ENCODE measurements around the gene GRIN3B. TPM values are rescaled to one million over a fixed set of nuclear protein-coding genes. Genes with fewer than 3 reads are reported as not detected.

Gene GRIN3B
- total and polyA plus RNA-seq, 2 donors from 2014 or later: 0.15 to 0.44 TPM

DNA sequence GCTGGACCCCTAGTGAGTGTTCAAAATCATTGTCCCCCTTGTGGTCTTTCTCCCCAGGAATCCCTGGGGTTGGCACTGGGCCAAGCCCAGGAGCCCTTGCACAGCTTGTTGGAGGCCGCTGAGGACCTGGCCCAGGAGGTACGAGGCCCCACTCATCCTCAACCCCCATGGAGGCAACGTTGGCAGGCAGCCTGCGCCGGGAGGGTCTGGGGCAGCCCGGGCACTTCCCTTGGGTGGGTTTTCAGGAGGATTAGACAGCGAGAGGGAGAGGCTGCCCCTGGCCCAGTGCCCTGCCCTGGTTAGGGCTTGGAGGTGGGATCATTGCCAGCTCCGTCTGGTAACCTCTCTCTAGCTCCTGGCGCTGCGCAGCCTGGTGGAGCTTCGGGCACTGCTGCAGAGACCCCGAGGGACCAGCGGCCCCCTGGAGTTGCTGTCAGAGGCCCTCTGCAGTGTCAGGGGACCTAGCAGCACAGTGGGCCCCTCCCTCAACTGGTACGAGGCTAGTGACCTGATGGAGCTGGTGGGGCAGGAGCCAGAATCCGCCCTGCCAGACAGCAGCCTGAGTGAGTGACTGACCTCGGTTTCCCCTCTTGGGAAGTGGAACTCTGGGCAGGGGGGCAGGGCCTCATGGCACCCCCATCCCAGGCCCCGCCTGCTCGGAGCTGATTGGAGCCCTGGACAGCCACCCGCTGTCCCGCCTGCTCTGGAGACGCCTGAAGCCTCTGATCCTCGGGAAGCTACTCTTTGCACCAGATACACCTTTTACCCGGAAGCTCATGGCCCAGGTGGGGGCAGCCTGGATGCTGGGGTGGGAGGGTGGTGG, 42.7 kb downstream of the GRIN3B start:
- Histone ChIP-seq H3K4me3 (ENCODE audit: low read length in 3 of 3) (no peak overlapping the region), H3K9me3 (ENCODE audit: control insufficient read depth in 2 of 3, insufficient read depth in 1 of 3, low read length in 3 of 3) (no peaks in the 10 kb centered on the region), H3K36me3 (ENCODE audit: control insufficient read depth in 2 of 3, insufficient read depth in 3 of 3, low read length in 3 of 3) (no peaks in the 10 kb centered on the region), H3K4me1 (ENCODE audit: control insufficient read depth in 2 of 3, insufficient read depth in 2 of 3, low read depth in 1 of 3, low read length in 3 of 3) (peaks cover 0 to 19% (median 9%) of the 10 kb centered on the region in 3 donors), H3K27ac (ENCODE audit: low read depth in 2 of 2, low read length in 2 of 2) (no peak overlapping the region), H3K9ac (ENCODE audit: low read length in 3 of 3) (no peak overlapping the region), H3K27me3 (ENCODE audit: control insufficient read depth, insufficient read depth, low read length) (no peaks in the 10 kb centered on the region)
- TF ChIP-seq CTCF (IDR thresholded peaks at IDR 0.05; ENCODE audit: borderline replicate concordance, extremely low read depth, insufficient read depth): no peak
- DNase-seq: peak in 1 of 5 donors; percentile 53
- FAIRE-seq: no peak
- intact Hi-C loops (cut with DNase I): no loop called here

GRCh38 chr19:1045247-1045603, 45.0 kb downstream of the GRIN3B start:
- H3K9ac ChIP-seq (ENCODE audit: low read length in 3 of 3): no peak overlapping the region
- H3K4me1 ChIP-seq (ENCODE audit: control insufficient read depth in 2 of 3, insufficient read depth in 2 of 3, low read depth in 1 of 3, low read length in 3 of 3): peaks cover 0 to 13% (median 7%) of the 10 kb centered on the region in 3 donors
- intact Hi-C loops (cut with DNase I): no loop called here
- peak in 1 of 5 donors; percentile 76 for DNase-seq
- TF ChIP-seq CTCF (IDR thresholded peaks at IDR 0.05; ENCODE audit: borderline replicate concordance, extremely low read depth, insufficient read depth): no peak
- H3K36me3 ChIP-seq (ENCODE audit: control insufficient read depth in 2 of 3, insufficient read depth in 3 of 3, low read length in 3 of 3): no peaks in the 10 kb centered on the region
- H3K4me3 ChIP-seq (ENCODE audit: low read length in 3 of 3): no peak overlapping the region
- no peaks in the 10 kb centered on the region for H3K9me3 ChIP-seq (ENCODE audit: control insufficient read depth in 2 of 3, insufficient read depth in 1 of 3, low read length in 3 of 3)
- no peak overlapping the region for H3K27ac ChIP-seq (ENCODE audit: low read depth in 2 of 2, low read length in 2 of 2)
- no peak for FAIRE-seq
- H3K27me3 ChIP-seq (ENCODE audit: control insufficient read depth, insufficient read depth, low read length): no peaks in the 10 kb centered on the region

DNA sequence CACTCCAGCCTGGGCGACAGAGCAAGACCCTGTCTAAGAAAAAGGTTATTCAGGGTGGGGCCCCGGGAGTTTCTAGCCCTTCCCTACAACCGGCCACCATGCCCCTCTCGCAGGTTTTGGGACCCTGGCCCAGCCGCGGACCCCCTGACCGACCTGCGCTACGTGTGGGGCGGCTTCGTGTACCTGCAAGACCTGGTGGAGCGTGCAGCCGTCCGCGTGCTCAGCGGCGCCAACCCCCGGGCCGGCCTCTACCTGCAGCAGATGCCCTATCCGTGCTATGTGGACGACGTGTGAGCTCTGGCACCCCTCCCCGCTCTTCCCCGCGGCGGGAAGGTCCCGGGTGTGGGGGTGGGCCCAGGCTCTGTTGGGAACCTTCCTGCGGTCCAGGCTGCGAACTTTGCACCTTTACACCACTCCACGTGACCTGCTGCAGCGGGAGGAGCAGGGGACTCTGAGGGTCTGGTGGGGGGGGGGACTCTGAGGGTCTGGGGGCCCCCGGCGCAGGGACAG, 46.0 kb downstream of the GRIN3B start:
- Histone ChIP-seq H3K9ac (ENCODE audit: low read length in 3 of 3) (no peak overlapping the region), H3K27ac (ENCODE audit: low read depth in 2 of 2, low read length in 2 of 2) (no peak overlapping the region), H3K36me3 (ENCODE audit: control insufficient read depth in 2 of 3, insufficient read depth in 3 of 3, low read length in 3 of 3) (no peaks in the 10 kb centered on the region), H3K4me1 (ENCODE audit: control insufficient read depth in 2 of 3, insufficient read depth in 2 of 3, low read depth in 1 of 3, low read length in 3 of 3) (peaks cover 0 to 3% (median 0%) of the 10 kb centered on the region in 3 donors), H3K4me3 (ENCODE audit: low read length in 3 of 3) (no peak overlapping the region), H3K27me3 (ENCODE audit: control insufficient read depth, insufficient read depth, low read length) (no peaks in the 10 kb centered on the region), H3K9me3 (ENCODE audit: control insufficient read depth in 2 of 3, insufficient read depth in 1 of 3, low read length in 3 of 3) (no peaks in the 10 kb centered on the region)
- FAIRE-seq (no peak), DNase-seq (peak in 3 of 5 donors; percentile 48 to 77 (median 74))
- TF ChIP-seq CTCF (IDR thresholded peaks at IDR 0.05; ENCODE audit: borderline replicate concordance, extremely low read depth, insufficient read depth): no peak
- intact Hi-C loops (cut with DNase I): no loop called here
